Lung (tissue), 12 donors: Measurements from ENCODE around the gene SUMO3. TPM values are rescaled to one million over a fixed set of nuclear protein-coding genes. Genes with fewer than 3 reads are reported as not detected.

Experiments used
- ATAC-seq: fragments of 200-7000 bp; cut with Tn5 transposase; one replicate; pipeline ENCODE4 v1.9.1; 2020; ENCODE audit warnings: moderate number of reproducible peaks; ENCODE audit not compliant: insufficient read depth, low FRiP score
- DNase-seq, 3 donors: peaks; one replicate each; pipeline ENCODE4 v3.0.0-alpha.2; 2013 to 2017
- H3K27ac ChIP-seq, 2 donors: one replicate each; pipeline ENCODE4 v1.5.1; 2013; ENCODE audit warnings: mild to moderate bottlenecking in 2 of 2, moderate library complexity in 2 of 2, control low read depth in 1 of 2, inconsistent platforms in 1 of 2, low read depth in 1 of 2, low read length in 1 of 2
- H3K27me3 ChIP-seq, 3 donors: one replicate each; pipeline ENCODE4 v1.5.1; 2013; ENCODE audit warnings: low read length in 2 of 3; ENCODE audit not compliant: control insufficient read depth in 3 of 3, insufficient read depth in 3 of 3
- H3K36me3 ChIP-seq, 4 donors: one replicate each; pipeline ENCODE4 v1.5.1; 2013; ENCODE audit warnings: low read length in 4 of 4, mild to moderate bottlenecking in 1 of 4, moderate library complexity in 1 of 4; ENCODE audit not compliant: control insufficient read depth in 4 of 4, insufficient read depth in 4 of 4
- H3K4me1 ChIP-seq, 5 donors: one replicate each; pipeline ENCODE4 v1.5.1; 2013; ENCODE audit warnings: low read length in 5 of 5, mild to moderate bottlenecking in 2 of 5, moderate library complexity in 1 of 5; ENCODE audit not compliant: control insufficient read depth in 5 of 5, insufficient read depth in 5 of 5
- H3K4me3 ChIP-seq: one replicate; pipeline ENCODE4 v1.5.1; 2013; ENCODE audit warnings: mild to moderate bottlenecking, control low read depth, moderate library complexity
- H3K9ac ChIP-seq, 2 donors: one replicate each; pipeline ENCODE4 v1.5.1; 2013; ENCODE audit warnings: low read length in 2 of 2, control low read depth in 1 of 2; ENCODE audit not compliant: insufficient read depth in 1 of 2
- H3K9me3 ChIP-seq, 4 donors: one replicate each; pipeline ENCODE4 v1.5.1; 2013; ENCODE audit warnings: low read length in 3 of 4, mild to moderate bottlenecking in 1 of 4, moderate library complexity in 1 of 4; ENCODE audit not compliant: control insufficient read depth in 4 of 4, insufficient read depth in 3 of 4
- CTCF ChIP-seq: IDR thresholded peaks from 2 replicates; pipeline ENCODE4 v1.5.1; 2012; ENCODE audit warnings: mild to moderate bottlenecking; ENCODE audit errors: control extremely low read depth, extremely low read depth
- WGBS, 2 donors: extraction: QIAGEN DNeasy Blood & Tissue Kit; methylation state at CpG; one replicate each; pipeline ENCODE4 v1.1.7; 2013; 5-methylcytosine and 5-hydroxymethylcytosine counted together
- polyA plus RNA-seq, 2 donors: library from polyadenylated mRNA; stranded (reverse); fragments of 200-250 nt; gene quantifications; one replicate each; pipeline ENCODE4 v1.2.1, GENCODE V29; 2013
- total RNA-seq, 2 donors: library from RNA; depleted of rRNA in 1 of 2; stranded (reverse); fragments of >200 nt in 1 of 2; gene quantifications; one replicate each; pipeline ENCODE4 v1.2.1, GENCODE V29; 2014 to 2021
- donor health status: control.
- donor health status: control.
- donor health status: Bipolar disorder and iron deficiency.
- donor health status: healthy.
- donor health status: DM: yes; HTN: yes; CAD: no.

Gene SUMO3
- total and polyA plus RNA-seq, 4 donors, result 40.4 to 96.4 (median 66.0) TPM

GRCh38 chr21:44791993-44792392 lies 25.9 kb downstream of the SUMO3 start:
- Histone ChIP-seq H3K36me3 (peaks cover 3 to 8% (median 5%) of the 10 kb centered on the region in 4 donors), H3K9me3 (no peaks in the 10 kb centered on the region), H3K4me1 (peaks cover 0 to 4% (median 0%) of the 10 kb centered on the region in 5 donors), H3K4me3 (no peak overlapping the region), H3K27ac (no peak overlapping the region), H3K27me3 (no peaks in the 10 kb centered on the region), H3K9ac (no peak overlapping the region)
- no peak for TF ChIP-seq CTCF
- DNase-seq, result no peak
- 96 to 97% methylated on average over 5 of the region's 5 CpGs for WGBS, 2 donors
- ATAC-seq, result no peak

- Histone ChIP-seq H3K36me3 (peaks cover 0 to 8% (median 3%) of the 10 kb centered on the region in 4 donors), H3K27ac (no peak overlapping the region), H3K9me3 (no peaks in the 10 kb centered on the region), H3K4me3 (no peak overlapping the region), H3K27me3 (no peaks in the 10 kb centered on the region), H3K4me1 (peaks cover 0 to 4% (median under 1%) of the 10 kb centered on the region in 5 donors), H3K9ac (no peak overlapping the region)
- WGBS, 2 donors, result 84 to 90% methylated on average over 5 of the region's 5 CpGs
- DNase-seq, result no peak
- TF ChIP-seq CTCF, result no peak
- ATAC-seq, result no peak
These were observed 26.6 kb downstream of the SUMO3 start for GRCh38 chr21:44791246-44791645.

- Histone ChIP-seq H3K27me3 (no peaks in the 10 kb centered on the region), H3K4me1 (peaks cover 0 to 5% (median 3%) of the 10 kb centered on the region in 5 donors), H3K9me3 (no peaks in the 10 kb centered on the region), H3K4me3 (no peak overlapping the region), H3K27ac (no peak overlapping the region), H3K9ac (no peak overlapping the region), H3K36me3 (peaks cover 0 to 4% (median 3%) of the 10 kb centered on the region in 4 donors)
- no peak for DNase-seq
- no peak for TF ChIP-seq CTCF
- no peak for ATAC-seq
- 76 to 92% methylated on average over 3 of the region's 3 CpGs for WGBS, 2 donors
These were observed 27.5 kb downstream of the SUMO3 start for GRCh38 chr21:44790368-44790767.

- peaks cover 0 to 5% (median 3%) of the 10 kb centered on the region in 5 donors for H3K4me1 ChIP-seq
- no peaks in the 10 kb centered on the region for H3K27me3 ChIP-seq
- no peak overlapping the region for H3K27ac ChIP-seq
- no peak overlapping the region for H3K4me3 ChIP-seq
- no peak for ATAC-seq
- no peaks in the 10 kb centered on the region for H3K9me3 ChIP-seq
- H3K9ac ChIP-seq, result no peak overlapping the region
- WGBS, 2 donors, result 90 to 96% methylated on average over 1 of the region's 1 CpG
- peaks cover 0 to 4% (median 3%) of the 10 kb centered on the region in 4 donors for H3K36me3 ChIP-seq
- no peak for TF ChIP-seq CTCF
- no peak for DNase-seq
These were observed 28.0 kb downstream of the SUMO3 start for GRCh38 chr21:44789880-44790279.
